ENCODE data around the gene SPINT3.

DNA sequence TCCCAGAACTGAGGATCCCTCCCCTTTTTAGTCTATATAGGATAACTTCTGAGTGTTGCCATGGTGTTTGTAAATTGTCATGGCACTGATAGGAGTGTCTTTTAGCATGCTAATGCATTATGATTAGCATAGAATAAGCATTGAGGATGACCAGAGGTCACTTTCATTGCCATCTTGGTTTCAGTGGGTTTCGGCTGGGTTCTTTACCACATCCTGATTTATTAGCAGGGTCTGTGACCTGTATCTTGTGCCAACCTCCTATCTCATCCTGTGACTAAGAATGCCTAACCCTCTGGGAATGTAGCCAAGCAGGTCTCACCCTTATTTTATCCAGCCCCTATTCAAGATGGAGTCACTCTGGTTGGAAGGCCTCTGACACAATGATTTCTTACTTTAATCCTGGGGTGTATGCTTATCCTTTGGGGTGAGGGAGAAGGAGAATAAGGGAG is 26.3 kb downstream of the SPINT3 start:
- no peak for TF ChIP-seq TAF1 (IDR thresholded peaks at IDR 0.05; ENCODE audit: borderline replicate concordance, low read depth, low read length)
- TF ChIP-seq POLR2A (IDR thresholded peaks at IDR 0.05; ENCODE audit: low read depth, low read length), result no peak
- TF ChIP-seq, protein P1, sequence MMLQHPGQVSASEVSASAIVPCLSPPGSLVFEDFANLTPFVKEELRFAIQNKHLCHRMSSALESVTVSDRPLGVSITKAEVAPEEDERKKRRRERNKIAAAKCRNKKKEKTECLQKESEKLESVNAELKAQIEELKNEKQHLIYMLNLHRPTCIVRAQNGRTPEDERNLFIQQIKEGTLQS (IDR thresholded peaks at IDR 0.05; ENCODE audit: borderline replicate concordance, extremely low read depth, low read depth, low read length), result no peak
- TF ChIP-seq, protein P2, sequence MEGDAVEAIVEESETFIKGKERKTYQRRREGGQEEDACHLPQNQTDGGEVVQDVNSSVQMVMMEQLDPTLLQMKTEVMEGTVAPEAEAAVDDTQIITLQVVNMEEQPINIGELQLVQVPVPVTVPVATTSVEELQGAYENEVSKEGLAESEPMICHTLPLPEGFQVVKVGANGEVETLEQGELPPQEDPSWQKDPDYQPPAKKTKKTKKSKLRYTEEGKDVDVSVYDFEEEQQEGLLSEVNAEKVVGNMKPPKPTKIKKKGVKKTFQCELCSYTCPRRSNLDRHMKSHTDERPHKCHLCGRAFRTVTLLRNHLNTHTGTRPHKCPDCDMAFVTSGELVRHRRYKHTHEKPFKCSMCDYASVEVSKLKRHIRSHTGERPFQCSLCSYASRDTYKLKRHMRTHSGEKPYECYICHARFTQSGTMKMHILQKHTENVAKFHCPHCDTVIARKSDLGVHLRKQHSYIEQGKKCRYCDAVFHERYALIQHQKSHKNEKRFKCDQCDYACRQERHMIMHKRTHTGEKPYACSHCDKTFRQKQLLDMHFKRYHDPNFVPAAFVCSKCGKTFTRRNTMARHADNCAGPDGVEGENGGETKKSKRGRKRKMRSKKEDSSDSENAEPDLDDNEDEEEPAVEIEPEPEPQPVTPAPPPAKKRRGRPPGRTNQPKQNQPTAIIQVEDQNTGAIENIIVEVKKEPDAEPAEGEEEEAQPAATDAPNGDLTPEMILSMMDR (IDR thresholded peaks at IDR 0.05 in 2 of 3, conservative IDR thresholded peaks at IDR 0.05 in 1 of 3; ENCODE audit: control insufficient read depth in 2 of 3, extremely low read depth in 1 of 3, insufficient read depth in 1 of 3, low read depth in 3 of 3, low read length in 3 of 3), result no peak
- TF ChIP-seq, protein P3, sequence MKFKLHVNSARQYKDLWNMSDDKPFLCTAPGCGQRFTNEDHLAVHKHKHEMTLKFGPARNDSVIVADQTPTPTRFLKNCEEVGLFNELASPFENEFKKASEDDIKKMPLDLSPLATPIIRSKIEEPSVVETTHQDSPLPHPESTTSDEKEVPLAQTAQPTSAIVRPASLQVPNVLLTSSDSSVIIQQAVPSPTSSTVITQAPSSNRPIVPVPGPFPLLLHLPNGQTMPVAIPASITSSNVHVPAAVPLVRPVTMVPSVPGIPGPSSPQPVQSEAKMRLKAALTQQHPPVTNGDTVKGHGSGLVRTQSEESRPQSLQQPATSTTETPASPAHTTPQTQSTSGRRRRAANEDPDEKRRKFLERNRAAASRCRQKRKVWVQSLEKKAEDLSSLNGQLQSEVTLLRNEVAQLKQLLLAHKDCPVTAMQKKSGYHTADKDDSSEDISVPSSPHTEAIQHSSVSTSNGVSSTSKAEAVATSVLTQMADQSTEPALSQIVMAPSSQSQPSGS (IDR thresholded peaks at IDR 0.05; ENCODE audit: low read length), result no peak
- TF ChIP-seq MTA2 (IDR thresholded peaks at IDR 0.05; ENCODE audit: low read depth), result no peak
- no peak for TF ChIP-seq RBBP5 (conservative IDR thresholded peaks at IDR 0.05)
- TF ChIP-seq, protein P4, sequence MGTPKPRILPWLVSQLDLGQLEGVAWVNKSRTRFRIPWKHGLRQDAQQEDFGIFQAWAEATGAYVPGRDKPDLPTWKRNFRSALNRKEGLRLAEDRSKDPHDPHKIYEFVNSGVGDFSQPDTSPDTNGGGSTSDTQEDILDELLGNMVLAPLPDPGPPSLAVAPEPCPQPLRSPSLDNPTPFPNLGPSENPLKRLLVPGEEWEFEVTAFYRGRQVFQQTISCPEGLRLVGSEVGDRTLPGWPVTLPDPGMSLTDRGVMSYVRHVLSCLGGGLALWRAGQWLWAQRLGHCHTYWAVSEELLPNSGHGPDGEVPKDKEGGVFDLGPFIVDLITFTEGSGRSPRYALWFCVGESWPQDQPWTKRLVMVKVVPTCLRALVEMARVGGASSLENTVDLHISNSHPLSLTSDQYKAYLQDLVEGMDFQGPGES (IDR thresholded peaks at IDR 0.05), result no peak

Data from GM12878 (cell line).